A549 (cell line): Measurements from ENCODE around the gene RRP36. TPM values are rescaled to one million over a fixed set of nuclear protein-coding genes. Genes with fewer than 3 reads are reported as not detected.

Experiments used
- ATAC-seq, 2 experiments: fragments of 200-7000 bp in 1 of 2; fragments of >200 bp in 1 of 2; cut with Nextera tagmentation in 1 of 2; cut with Tn5 transposase in 1 of 2; 3 replicates each; pipeline versions ENCODE4 v1.8.0 to v1.9.1; 2018 to 2020; ENCODE audit warnings: mild to moderate bottlenecking in 1 of 2, moderate library complexity in 1 of 2
- CTCF ChIA-PET: fragments of 300-600 bp; sonication (Branson Sonifier 250); formaldehyde crosslinking; extraction: SDS; loops from one replicate; lab custom pipeline; 2021; ENCODE audit warnings: antibody characterized with exemption, inconsistent platforms; lab: Yijun Ruan, JAX
- POLR2A ChIA-PET: fragments of 350-600 bp; formaldehyde crosslinking; extraction: SDS; loops from one replicate; lab custom pipeline; 2021; ENCODE audit warnings: antibody characterized with exemption, inconsistent platforms; lab: Yijun Ruan, JAX
- DNase-seq, 2 experiments: peaks; one replicate each; pipeline versions ENCODE4 v3.0.0 to v3.0.0-alpha.2; 2011 to 2016; ENCODE audit warnings: low read depth in 1 of 2, low spot score in 1 of 2
- FAIRE-seq: peaks from 2 replicates; lab custom pipeline; 2011; peaks lifted over from hg19 to GRCh38; lab: Jason Lieb, UNC
- H3K27ac ChIP-seq, 2 experiments: fragments of >200 bp; sonication (Bioruptor Twin); formaldehyde crosslinking; 3 replicates each; pipeline ENCODE4 v1.5.1; 2016 to 2017
- H3K4me1 ChIP-seq: fragments of >200 bp; sonication (Bioruptor Twin); formaldehyde crosslinking; 3 replicates; pipeline ENCODE4 v1.6.1; 2016
- H3K4me2 ChIP-seq: fragments of >200 bp; sonication (Bioruptor Twin); formaldehyde crosslinking; 3 replicates; pipeline ENCODE4 v1.6.1; 2016
- H3K4me3 ChIP-seq: fragments of >200 bp; sonication (Bioruptor Twin); formaldehyde crosslinking; 3 replicates; pipeline ENCODE4 v1.5.1; 2016
- H3K9me3 ChIP-seq: fragments of >200 bp; sonication (Bioruptor Twin); formaldehyde crosslinking; 3 replicates; pipeline ENCODE4 v1.6.1; 2016
- BCL3 ChIP-seq: fragments of >200 bp; sonication (Bioruptor Twin); formaldehyde crosslinking; IDR thresholded peaks from 3 replicates; pipeline ENCODE4 v1.6.1; 2016
- EP300 ChIP-seq, 2 experiments: fragments of >200 bp; sonication (Bioruptor Twin); formaldehyde crosslinking; IDR thresholded peaks; 2 replicates in 1 of 2; 3 replicates in 1 of 2; pipeline ENCODE4 v1.6.1; 2016 to 2017
- ESRRA ChIP-seq: fragments of 150-350 bp; IDR thresholded peaks from 2 replicates; pipeline ENCODE4 v1.6.1; 2014; ENCODE audit warnings: mild to moderate bottlenecking, low read length, borderline replicate concordance
- FOSB ChIP-seq: fragments of 250-450 bp; sonication (Bioruptor Pico); IDR thresholded peaks from 2 replicates; pipeline ENCODE4 v1.5.0; 2020; ENCODE audit warnings: mild to moderate bottlenecking, moderate library complexity
- FOSL2 ChIP-seq, 2 experiments: fragments of 450-650 bp in 1 of 2; fragments of >200 bp in 1 of 2; sonication (Bioruptor Twin) in 1 of 2; formaldehyde crosslinking; IDR thresholded peaks; 2 replicates each; pipeline versions ENCODE4 v1.5.0 to v1.6.1; 2016 to 2020; ENCODE audit warnings: mild to moderate bottlenecking in 1 of 2, moderate library complexity in 1 of 2
- GATA3 ChIP-seq: IDR thresholded peaks from 2 replicates; pipeline ENCODE4 v1.6.1; 2012; ENCODE audit warnings: borderline replicate concordance
- HES2 ChIP-seq: fragments of >200 bp; sonication (Bioruptor Twin); formaldehyde crosslinking; IDR thresholded peaks from 2 replicates; pipeline ENCODE4 v1.6.1; 2016
- JUN ChIP-seq, 2 experiments: fragments of >200 bp; sonication (Bioruptor Twin); formaldehyde crosslinking; IDR thresholded peaks; 2 replicates in 1 of 2; 3 replicates in 1 of 2; pipeline ENCODE4 v1.6.1; 2016 to 2017
- MAZ ChIP-seq: fragments of 150-350 bp; IDR thresholded peaks from 2 replicates; pipeline ENCODE4 v1.6.1; 2014; ENCODE audit warnings: antibody characterized with exemption, low read depth, low read length, borderline replicate concordance
- MYC ChIP-seq: IDR thresholded peaks from 2 replicates; pipeline ENCODE4 v1.6.1; 2012; ENCODE audit warnings: mild to moderate bottlenecking, inconsistent platforms, low read length, improper control_type of control experiment, borderline replicate concordance
- NFE2L2 ChIP-seq: fragments of 150-350 bp; conservative IDR thresholded peaks from 2 replicates; pipeline ENCODE4 v1.6.1; 2014; ENCODE audit warnings: low read length
- PBX3 ChIP-seq: IDR thresholded peaks from 2 replicates; pipeline ENCODE4 v1.6.1; 2012
- PHF8 ChIP-seq: fragments of 200-600 bp; sonication (generic); IDR thresholded peaks from 2 replicates; pipeline ENCODE4 v1.6.1; 2016; ENCODE audit warnings: low read depth, mild to moderate bottlenecking, antibody characterized with exemption, moderate library complexity, borderline replicate concordance
- POLR2A ChIP-seq: IDR thresholded peaks from 2 replicates; pipeline ENCODE4 v1.6.1; 2012; ENCODE audit warnings: mild to moderate bottlenecking, low read length
- POLR2AphosphoS2 ChIP-seq: conservative IDR thresholded peaks from 2 replicates; pipeline ENCODE4 v1.6.1; 2012; ENCODE audit warnings: low read length, improper control_type of control experiment, inconsistent platforms
- RFX5 ChIP-seq: fragments of 450-650 bp; IDR thresholded peaks from 2 replicates; pipeline ENCODE4 v1.7.1; 2014; ENCODE audit warnings: antibody characterized with exemption, mild to moderate bottlenecking, moderate library complexity
- TFCP2L1 ChIP-seq: fragments of 250-450 bp; sonication (Bioruptor Pico); IDR thresholded peaks from 2 replicates; pipeline ENCODE4 v1.5.0; 2021; ENCODE audit warnings: mild to moderate bottlenecking
- TP53 ChIP-seq: fragments of 250-450 bp; sonication (Bioruptor Pico); IDR thresholded peaks from 2 replicates; pipeline ENCODE4 v1.5.0; 2021; ENCODE audit warnings: mild to moderate bottlenecking, moderate library complexity
- ZC3H11A ChIP-seq: fragments of 450-650 bp; IDR thresholded peaks from 2 replicates; pipeline ENCODE4 v1.6.1; 2014; ENCODE audit warnings: antibody characterized with exemption, mild to moderate bottlenecking
- WGBS: methylation state at CpG from one replicate; pipeline ENCODE4 v1.1.6; 2017; ENCODE audit errors: missing lambda C conversion rate; 5-methylcytosine and 5-hydroxymethylcytosine counted together
- polyA plus RNA-seq, 4 experiments: library from polyadenylated mRNA; depleted of rRNA in 3 of 4; stranded (reverse); fragments of >200 nt; fragmentation: RNase III in 1 of 4; extraction: RNeasy Plus Mini Kit Qiagen cat#74134 plus additional on column Dnase treatment in 1 of 4; gene quantifications; 2 replicates in 3 of 4; 3 replicates in 1 of 4; pipeline ENCODE4 v1.2.3, GENCODE V29; 2011 to 2017
- TF ChIP-seq, protein P1 (sequence below): IDR thresholded peaks from 2 replicates; pipeline ENCODE4 v1.6.1; 2012; ENCODE audit warnings: low read depth, borderline replicate concordance
- TF ChIP-seq, protein P2 (sequence below): IDR thresholded peaks from 2 replicates; pipeline ENCODE4 v1.6.1; 2012
- TF ChIP-seq, protein P3 (sequence below): fragments of 150-350 bp; IDR thresholded peaks from 2 replicates; pipeline ENCODE4 v1.6.1; 2014; ENCODE audit warnings: low read depth, mild to moderate bottlenecking, low read length

RRP36 gene
- polyA plus RNA-seq, 2 of the 4 experiments (the other 2 are of a cell fraction), result 52.3 to 54.0 TPM

- 2% methylated on average over 23 of the region's 45 CpGs for WGBS
- peak; percentile 80 for TF ChIP-seq POLR2A
- TF ChIP-seq MAZ, result peak; percentile 62; the same call in 1 of the 2 replicates
- no peak for TF ChIP-seq FOSL2 (IDR thresholded peaks at IDR 0.05)
- peak; percentile 7; the same call in 1 of the 2 replicates for TF ChIP-seq FOSL2 (CRISPR knock-in tag; IDR thresholded peaks at IDR 0.05)
- no peak for TF ChIP-seq ESRRA
- peak; percentile 74 for TF ChIP-seq PHF8
- no peak for TF ChIP-seq NFE2L2
- TF ChIP-seq GATA3, result peak; percentile 21; the same call in 1 of the 2 replicates
- TF ChIP-seq PBX3, result peak; percentile 62; the same call in 1 of the 2 replicates
- TF ChIP-seq FOSB, result no peak
- TF ChIP-seq, protein P1, sequence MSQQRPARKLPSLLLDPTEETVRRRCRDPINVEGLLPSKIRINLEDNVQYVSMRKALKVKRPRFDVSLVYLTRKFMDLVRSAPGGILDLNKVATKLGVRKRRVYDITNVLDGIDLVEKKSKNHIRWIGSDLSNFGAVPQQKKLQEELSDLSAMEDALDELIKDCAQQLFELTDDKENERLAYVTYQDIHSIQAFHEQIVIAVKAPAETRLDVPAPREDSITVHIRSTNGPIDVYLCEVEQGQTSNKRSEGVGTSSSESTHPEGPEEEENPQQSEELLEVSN, result no peak
- TF ChIP-seq, protein P2, sequence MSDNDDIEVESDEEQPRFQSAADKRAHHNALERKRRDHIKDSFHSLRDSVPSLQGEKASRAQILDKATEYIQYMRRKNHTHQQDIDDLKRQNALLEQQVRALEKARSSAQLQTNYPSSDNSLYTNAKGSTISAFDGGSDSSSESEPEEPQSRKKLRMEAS, result peak; percentile 62
- peak; percentile 86; the same call in 1 of the 2 replicates for TF ChIP-seq TFCP2L1 (CRISPR knock-in tag)
- peak; percentile 66; the same call in 2 of the 3 replicates for TF ChIP-seq BCL3
- peak; percentile 41; the same call in 1 of the 2 replicates for TF ChIP-seq TP53
- TF ChIP-seq JUN (IDR thresholded peaks at IDR 0.05), result peak; percentile 79 to 87; a peak in 3 of 5 replicates
- Histone ChIP-seq H3K9me3 (no peaks in the 10 kb centered on the region), H3K27ac (peak within 1 kb of the TSS; percentile 99 to 100), H3K4me2 (peak within 1 kb of the TSS; percentile 98), H3K4me1 (peaks cover 21% of the 10 kb centered on the region), H3K4me3 (peak within 1 kb of the TSS; percentile 94)
- POLR2A ChIA-PET, result interaction anchor here (0.6 to 2.1 kb wide), 7 partner anchors 10 to 125 kb away, joined by 3 to 15 read pairs (median 4); partner anchors contain the start of genes CNPY3, KLHDC3, MEA1 and PPP2R5D
- ATAC-seq (peak; percentile 95 to 98), FAIRE-seq (no peak), DNase-seq (peak; percentile 89 to 95)
- CTCF ChIA-PET, result interaction anchor here (0.6 to 1.9 kb wide), 5 partner anchors 12 to 453 kb away, joined by 3 to 6 read pairs (median 4); no protein-coding TSS in a partner anchor
These were observed 32.3 kb downstream of the RRP36 start, which contains the start of gene CUL7 for GRCh38 chr6:43053545-43054205. Gene CUL7, minus strand, starts transcription at chr6:43053851. Its CDS starts 1,063 bp downstream, at chr6:43052788.

DNA sequence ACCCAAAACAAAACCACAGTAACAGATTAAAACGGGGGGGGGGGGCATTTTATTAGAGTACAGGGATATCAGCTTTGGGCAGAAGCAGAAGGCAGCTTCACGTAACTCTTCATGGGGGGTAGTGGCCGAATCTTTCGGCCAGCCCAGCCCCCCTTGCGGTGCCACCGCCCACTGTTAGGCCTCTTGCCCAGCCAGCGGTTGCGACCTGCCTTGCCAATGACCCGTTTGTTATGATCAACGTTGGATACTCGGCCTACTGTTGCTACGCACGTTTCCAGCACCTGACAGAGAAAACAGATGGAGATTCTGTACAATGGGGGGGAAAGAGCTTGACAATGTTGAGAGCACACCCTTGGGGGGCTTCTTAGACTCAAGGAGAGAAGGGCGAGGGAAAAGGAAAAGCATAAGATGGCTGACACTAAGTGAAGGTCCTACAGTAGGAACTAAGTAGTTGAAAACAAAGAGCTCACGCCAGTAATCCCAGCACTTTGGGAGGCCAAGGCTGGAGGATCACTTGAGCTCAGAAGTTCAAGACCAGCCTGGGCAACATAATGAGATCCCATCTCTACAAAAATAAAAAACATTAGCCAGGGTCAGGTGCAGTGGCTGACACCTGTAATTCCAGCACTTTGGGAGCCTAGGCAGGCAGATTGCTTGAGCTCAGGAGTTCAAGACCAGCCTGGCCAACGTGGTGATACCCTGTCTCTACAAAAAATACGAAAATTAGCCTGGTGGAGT, 33.0 kb downstream of the RRP36 start:
- CTCF ChIA-PET, result interaction anchor here (0.6 to 1.9 kb wide), 9 partner anchors 10 to 452 kb away, joined by 3 to 6 read pairs (median 4); no protein-coding TSS in a partner anchor
- TF ChIP-seq NFE2L2 (no peak), RFX5 (no peak), MYC (no peak), ZC3H11A (no peak), BCL3 (no peak), PBX3 (no peak), EP300 (IDR thresholded peaks at IDR 0.05) (no peak), POLR2AphosphoS2 (no peak), TP53 (no peak), FOSL2 (IDR thresholded peaks at IDR 0.05) (no peak), FOSL2 (CRISPR knock-in tag; IDR thresholded peaks at IDR 0.05) (no peak), HES2 (no peak), ESRRA (no peak)
- TF ChIP-seq, protein P3, sequence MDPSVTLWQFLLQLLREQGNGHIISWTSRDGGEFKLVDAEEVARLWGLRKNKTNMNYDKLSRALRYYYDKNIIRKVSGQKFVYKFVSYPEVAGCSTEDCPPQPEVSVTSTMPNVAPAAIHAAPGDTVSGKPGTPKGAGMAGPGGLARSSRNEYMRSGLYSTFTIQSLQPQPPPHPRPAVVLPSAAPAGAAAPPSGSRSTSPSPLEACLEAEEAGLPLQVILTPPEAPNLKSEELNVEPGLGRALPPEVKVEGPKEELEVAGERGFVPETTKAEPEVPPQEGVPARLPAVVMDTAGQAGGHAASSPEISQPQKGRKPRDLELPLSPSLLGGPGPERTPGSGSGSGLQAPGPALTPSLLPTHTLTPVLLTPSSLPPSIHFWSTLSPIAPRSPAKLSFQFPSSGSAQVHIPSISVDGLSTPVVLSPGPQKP, result no peak
- TF ChIP-seq, protein P1, result no peak

More for the DNA sequence above, 33.0 kb downstream of the RRP36 start:
- FAIRE-seq, result no peak
- Histone ChIP-seq H3K4me3 (peak overlapping the region; percentile 94), H3K4me1 (peaks cover 21% of the 10 kb centered on the region), H3K4me2 (peak overlapping the region; percentile 98), H3K27ac (peak overlapping the region; percentile 99 to 100), H3K9me3 (no peaks in the 10 kb centered on the region)
- 82% methylated on average over 15 of the region's 17 CpGs for WGBS
- POLR2A ChIA-PET, result interaction anchor here (0.7 to 2.1 kb wide), 7 partner anchors 9 to 126 kb away, joined by 3 to 15 read pairs (median 4); partner anchors contain the start of genes CNPY3, KLHDC3, MEA1 and PPP2R5D
- no peak for DNase-seq
- no peak for ATAC-seq
